ENCODE measurements around the gene TRIM8. TPM values are rescaled to one million over a fixed set of nuclear protein-coding genes. Genes with fewer than 3 reads are reported as not detected.

TRIM8 gene
- total and polyA plus RNA-seq, 2 of the 4 experiments (the other 2 are of a cell fraction): 25.5 to 126 TPM

- H2BK15ac ChIP-seq (ENCODE audit: low read depth, low read length): peak overlapping the region; percentile 91
- H3K4me1 ChIP-seq (ENCODE audit: control insufficient read depth, insufficient read depth, low read length): peaks cover 82% of the 10 kb centered on the region
- WGBS, 2 experiments (ENCODE audit: extremely low coverage in 2 of 2, insufficient read length in 1 of 2): 100% methylated on average over 1 of the region's 6 CpGs; no CpG with 5 or more reads in 1 of the 2 experiments
- peaks cover 62% of the 10 kb centered on the region for H3K9me1 ChIP-seq (ENCODE audit: insufficient read depth, low read length)
- BruUV-seq (replicated peaks): no TSS peak
- peak overlapping the region; percentile 66 to 93 for H4K8ac ChIP-seq (ENCODE audit: low read depth in 2 of 2, low read length in 2 of 2)
- no peak overlapping the region for H2AFZ ChIP-seq (replicated peaks; ENCODE audit: low read length, poor library complexity)
- peak overlapping the region; percentile 100 for H2BK5ac ChIP-seq (ENCODE audit: low read depth, low read length, poor library complexity, severe bottlenecking)
- dilution Hi-C loops (cut with HindIII; ENCODE audit: low sequenced_read_pairs, unreplicated experiment) (no loop called here), in situ Hi-C loops (cut with MboI; ENCODE audit: low sequenced_read_pairs) (no loop called here), intact Hi-C loops (cut with micrococcal nuclease) (no loop called here)
- ATAC-seq (ENCODE audit: low read depth) (no peak), DNase-seq (no peak)
- peak overlapping the region; percentile 98 for H3K4ac ChIP-seq (ENCODE audit: low read depth, low read length)
- H3K4me2 ChIP-seq (ENCODE audit: low read depth, low read length): no peak overlapping the region
- peaks cover 4% of the 10 kb centered on the region; the same call in 1 of the 2 replicates for H3K36me3 ChIP-seq (ENCODE audit: control insufficient read depth, insufficient read depth, low read length)
- H4K20me1 ChIP-seq (ENCODE audit: insufficient read depth, low read length): no peaks in the 10 kb centered on the region
- peak overlapping the region; percentile 92 for H3K14ac ChIP-seq (replicated peaks; ENCODE audit: low read depth, low read length)
- H2AK9ac ChIP-seq (replicated peaks; ENCODE audit: low read depth, low read length, poor library complexity): peak overlapping the region; percentile 75
- peak overlapping the region; percentile 88 for H3K18ac ChIP-seq (ENCODE audit: low read depth, low read length)
- H2BK20ac ChIP-seq (ENCODE audit: low read depth, low read length): peak overlapping the region; percentile 94
- H3K79me1 ChIP-seq (ENCODE audit: low read depth in 1 of 2, low read length in 2 of 2): peaks cover 25 to 80% of the 10 kb centered on the region in 2 experiments
- peak overlapping the region; percentile 100 for H4K91ac ChIP-seq (ENCODE audit: insufficient read depth, low read depth, low read length)
- H4K5ac ChIP-seq (ENCODE audit: low read depth, low read length): peak overlapping the region; percentile 94
- H2AK5ac ChIP-seq (ENCODE audit: low read depth, low read length): peak overlapping the region; percentile 100
- H3K27ac ChIP-seq (ENCODE audit: insufficient read depth, low read length): peak overlapping the region; percentile 98
- H3K56ac ChIP-seq (ENCODE audit: extremely low read depth, insufficient read depth, low read length): peak overlapping the region; percentile 56
- peak overlapping the region; percentile 38 for H3K9ac ChIP-seq (ENCODE audit: low read depth, low read length)
- TF ChIP-seq SMC3 (IDR thresholded peaks at IDR 0.05; ENCODE audit: low read depth, low read length) (no peak), BHLHE40 (IDR thresholded peaks at IDR 0.05; ENCODE audit: low read depth, low read length) (no peak), FOS (IDR thresholded peaks at IDR 0.05; ENCODE audit: low read depth, low read length) (no peak), MXI1 (IDR thresholded peaks at IDR 0.05; ENCODE audit: borderline replicate concordance, low read depth, low read length) (no peak), POLR2A (IDR thresholded peaks at IDR 0.05; ENCODE audit: low read depth, low read length) (no peak), RFX5 (IDR thresholded peaks at IDR 0.05; ENCODE audit: low read depth, low read length) (no peak), RAD21 (IDR thresholded peaks at IDR 0.05; ENCODE audit: low read length) (no peak), CEBPB (IDR thresholded peaks at IDR 0.05; ENCODE audit: low read depth, low read length) (no peak), MAFK (IDR thresholded peaks at IDR 0.05; ENCODE audit: low read depth, low read length) (no peak), CHD1 (IDR thresholded peaks at IDR 0.05; ENCODE audit: low read depth, low read length) (no peak), NFE2L2 (IDR thresholded peaks at IDR 0.05; ENCODE audit: low read depth, low read length) (no peak), MAZ (IDR thresholded peaks at IDR 0.05; ENCODE audit: borderline replicate concordance, low read depth, low read length) (no peak)
- H3K27me3 ChIP-seq (ENCODE audit: control insufficient read depth, insufficient read depth, low read length): no peaks in the 10 kb centered on the region
- CTCF ChIA-PET: interaction anchor here (1.8 kb wide), 1 partner anchor 16 kb away, joined by 4 read pairs; no protein-coding TSS in a partner anchor
- POLR2A ChIA-PET (ENCODE audit: unreplicated experiment): interaction anchor here (0.6 kb wide), 1 partner anchor 13 kb away, joined by 3 read pairs; no protein-coding TSS in a partner anchor
- H3K9me3 ChIP-seq (ENCODE audit: control insufficient read depth, insufficient read depth, low read length): no peaks in the 10 kb centered on the region
- H3K23ac ChIP-seq (ENCODE audit: low read depth, low read length): peak overlapping the region; percentile 83
- no peak overlapping the region for H3K4me3 ChIP-seq (ENCODE audit: insufficient read depth, low read depth, low read length)
- H2BK120ac ChIP-seq (ENCODE audit: low read depth, low read length): peak overlapping the region; percentile 99
Measured at GRCh38 chr10:102630663-102631062, 13.6 kb upstream of the TRIM8 start.
